NCI-H2081 (cell line): ENCODE data around the gene CKM.
A peak's percentile ranks its signal among the peaks of the same experiment; 100 is the strongest.
"Not testable (repeated sequence)": the region's sequence is repeated elsewhere in the genome, so short reads cannot be mapped to it uniquely, and the experiment has no call there.

Source experiments
- DNase-seq, 2 experiments: peaks; one replicate each; lab custom pipeline; 2025; lab: John Stamatoyannopoulos, UW

Gene CKM

DNA sequence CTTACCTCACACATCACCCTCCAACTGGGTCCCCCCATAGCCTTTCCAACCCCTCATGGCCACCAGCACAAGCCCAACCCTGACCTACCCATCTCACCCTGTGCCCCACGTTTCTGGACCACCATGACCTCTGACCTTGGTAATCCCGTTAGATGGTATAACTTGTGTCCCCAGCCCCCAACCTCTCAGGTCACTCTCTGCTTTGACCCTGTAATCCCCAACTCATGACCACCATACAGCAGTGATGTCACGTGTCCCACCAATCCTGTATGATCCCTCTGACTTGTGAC, 26.4 kb upstream of the CKM start:
- DNase-seq: no peak

DNA sequence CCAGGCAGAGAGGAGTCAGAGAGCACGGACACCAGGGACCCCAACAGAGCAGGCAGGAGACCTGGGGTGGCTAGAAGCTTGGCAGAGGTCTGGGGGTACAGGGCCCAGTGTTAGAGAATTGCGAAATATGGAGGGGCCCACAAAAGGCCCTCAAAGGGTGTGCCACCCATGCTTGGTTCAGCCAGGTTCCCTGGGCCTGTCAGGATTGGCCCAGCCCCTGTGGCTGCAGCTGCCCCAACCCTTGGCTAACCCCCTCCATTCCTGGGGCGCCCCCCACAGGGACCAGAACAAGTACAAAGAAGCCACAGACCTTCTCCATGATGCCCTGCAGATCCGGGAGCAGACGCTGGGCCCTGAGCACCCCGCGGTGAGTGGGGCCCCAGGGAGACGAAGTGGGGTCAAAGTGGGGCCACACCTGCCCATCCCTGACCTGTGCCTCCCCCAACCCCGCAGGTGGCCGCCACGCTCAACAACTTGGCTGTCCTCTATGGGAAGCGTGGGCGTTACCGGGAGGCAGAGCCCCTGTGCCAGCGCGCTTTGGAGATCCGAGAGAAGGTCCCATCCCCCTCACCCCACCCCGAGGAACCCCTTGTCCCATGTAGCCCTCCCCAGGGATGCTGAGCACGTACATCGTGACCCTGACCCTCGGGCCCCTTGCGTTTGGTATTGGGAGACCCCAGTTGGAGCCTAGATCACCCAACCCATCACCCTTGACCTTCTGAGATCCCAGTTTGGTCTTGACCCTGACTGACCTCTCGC, 25.9 kb upstream of the CKM start:
- DNase-seq: no peak

DNA sequence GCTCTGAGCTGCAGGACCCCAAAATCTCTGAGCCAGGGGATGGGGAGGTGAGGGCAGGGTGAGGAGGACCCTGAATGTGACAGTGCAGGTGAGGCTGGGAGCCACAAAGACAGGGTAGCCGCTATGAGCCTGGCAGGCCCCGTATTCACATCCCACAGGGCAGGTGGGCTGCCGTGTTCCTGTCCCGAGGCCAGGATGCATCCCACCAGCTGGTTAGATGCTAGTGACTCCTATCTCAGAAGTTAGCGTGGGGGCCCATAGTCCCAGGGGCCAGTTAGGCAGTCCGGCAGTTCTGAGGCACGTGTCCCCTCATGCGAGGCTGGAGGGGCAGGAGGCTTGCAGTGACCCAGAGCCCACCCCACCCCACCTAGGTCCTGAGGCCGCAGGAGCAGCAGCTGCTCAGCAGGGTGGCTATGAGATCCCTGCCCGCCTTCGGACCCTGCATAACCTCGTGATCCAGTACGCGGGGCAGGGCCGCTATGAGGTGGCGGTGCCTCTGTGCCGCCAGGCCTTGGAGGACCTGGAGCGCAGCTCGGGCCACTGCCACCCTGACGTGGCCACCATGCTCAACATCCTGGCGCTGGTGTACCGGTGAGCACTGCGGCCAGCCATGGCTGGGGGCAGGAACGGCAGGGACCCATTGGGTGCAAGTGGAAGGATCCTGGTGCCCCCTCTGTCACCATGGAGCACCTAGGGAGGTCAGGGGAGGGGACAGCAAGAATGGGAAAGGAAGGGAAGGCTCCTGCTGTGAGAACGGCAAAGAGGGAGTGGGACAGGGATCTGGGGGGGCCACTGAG, 25.1 kb upstream of the CKM start:
- DNase-seq: no peak

DNA sequence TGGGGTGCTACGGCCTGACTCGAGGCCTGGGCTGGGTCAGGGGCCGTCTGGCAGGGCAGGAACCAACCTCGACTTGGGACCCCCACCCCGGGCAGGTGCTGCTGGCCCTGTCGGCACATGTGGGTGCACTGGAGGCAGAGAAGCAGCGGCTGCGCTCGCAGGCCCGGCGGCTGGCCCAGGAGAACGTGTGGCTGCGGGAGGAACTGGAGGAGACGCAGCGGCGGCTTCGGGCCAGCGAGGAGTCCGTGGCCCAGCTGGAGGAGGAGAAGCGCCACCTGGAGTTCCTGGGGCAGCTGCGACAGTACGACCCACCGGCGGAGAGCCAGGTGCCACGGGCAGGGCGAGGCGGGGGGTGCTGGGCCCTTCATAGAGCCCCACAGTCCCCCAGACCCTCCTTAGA, 23.8 kb upstream of the CKM start:
- no peak for DNase-seq

DNA sequence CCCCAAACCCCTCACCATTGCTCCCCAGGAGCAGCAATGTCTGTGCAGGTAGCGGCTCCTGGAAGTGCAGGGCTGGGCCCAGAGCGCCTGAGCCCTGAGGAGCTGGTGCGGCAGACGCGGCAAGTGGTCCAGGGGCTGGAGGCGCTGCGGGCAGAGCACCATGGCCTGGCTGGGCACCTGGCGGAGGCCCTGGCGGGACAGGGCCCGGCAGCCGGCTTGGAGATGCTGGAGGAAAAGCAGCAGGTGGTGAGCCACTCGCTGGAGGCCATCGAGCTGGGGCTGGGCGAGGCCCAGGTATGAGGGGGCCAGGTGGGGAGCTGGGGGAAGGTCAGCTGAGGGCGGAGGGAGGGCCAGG, 22.8 kb upstream of the CKM start:
- no peak for DNase-seq

DNA sequence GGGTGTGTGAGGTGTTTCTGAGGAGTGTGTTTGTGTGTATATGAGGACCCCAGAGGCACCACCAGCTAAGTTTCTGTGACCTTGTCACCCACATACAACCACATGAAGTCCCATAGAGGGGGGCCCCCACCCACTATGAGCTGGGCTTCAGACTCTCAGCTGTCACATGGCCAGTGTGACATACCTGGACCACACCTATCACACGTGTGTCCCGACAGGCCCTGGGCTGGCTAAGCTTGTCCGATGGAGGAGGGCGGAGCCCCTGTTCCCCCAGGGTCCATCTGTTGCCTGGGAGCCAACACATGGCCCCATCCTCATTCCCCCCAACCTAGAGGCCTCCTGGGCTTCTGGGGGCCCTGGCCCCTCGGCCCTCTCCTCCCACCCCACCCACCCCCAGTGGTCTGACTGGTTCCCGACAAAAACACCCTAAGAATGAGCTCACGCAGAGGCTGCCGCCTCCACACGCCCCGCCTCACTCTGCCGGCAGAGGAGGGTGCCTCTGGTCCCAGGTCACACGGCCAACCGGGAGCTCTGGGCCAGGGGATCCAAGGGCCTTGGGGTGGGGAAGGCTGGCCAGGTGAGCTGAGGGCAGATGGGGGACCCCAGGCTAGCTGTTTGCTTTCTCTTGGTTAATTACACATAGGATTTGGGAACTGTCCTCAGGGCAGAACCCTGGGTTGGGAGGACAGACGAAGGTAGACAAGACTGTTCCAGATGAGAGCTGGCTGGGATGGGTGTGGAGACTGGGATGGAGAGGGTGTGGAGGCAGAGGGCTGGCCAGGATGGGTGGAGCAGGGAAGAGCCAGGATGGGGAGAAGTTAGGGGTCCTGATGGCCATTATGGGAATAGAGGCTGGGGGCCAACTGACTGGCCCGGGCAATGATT, 22.2 kb upstream of the CKM start:
- DNase-seq: no peak

DNA sequence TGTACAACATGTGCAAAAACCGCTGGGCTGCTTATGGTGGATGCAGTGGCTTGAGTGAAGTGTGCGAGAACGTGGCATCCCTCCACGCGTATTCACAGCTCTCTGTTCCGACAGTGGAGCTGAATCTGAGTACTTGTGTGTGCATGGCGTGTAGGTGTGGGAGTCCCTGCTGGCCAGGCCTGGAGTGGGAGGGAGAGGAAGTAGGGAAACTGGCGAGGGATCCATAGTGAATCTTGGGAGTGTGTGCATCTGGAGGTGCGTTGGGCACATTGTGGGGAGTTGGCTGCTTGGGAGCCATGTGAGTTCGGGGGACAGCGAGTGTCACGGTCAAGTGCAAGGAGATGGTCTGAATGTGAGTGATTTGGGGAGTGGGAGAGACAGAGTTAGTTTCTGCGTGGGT, 20.2 kb upstream of the CKM start:
- no peak for DNase-seq

DNA sequence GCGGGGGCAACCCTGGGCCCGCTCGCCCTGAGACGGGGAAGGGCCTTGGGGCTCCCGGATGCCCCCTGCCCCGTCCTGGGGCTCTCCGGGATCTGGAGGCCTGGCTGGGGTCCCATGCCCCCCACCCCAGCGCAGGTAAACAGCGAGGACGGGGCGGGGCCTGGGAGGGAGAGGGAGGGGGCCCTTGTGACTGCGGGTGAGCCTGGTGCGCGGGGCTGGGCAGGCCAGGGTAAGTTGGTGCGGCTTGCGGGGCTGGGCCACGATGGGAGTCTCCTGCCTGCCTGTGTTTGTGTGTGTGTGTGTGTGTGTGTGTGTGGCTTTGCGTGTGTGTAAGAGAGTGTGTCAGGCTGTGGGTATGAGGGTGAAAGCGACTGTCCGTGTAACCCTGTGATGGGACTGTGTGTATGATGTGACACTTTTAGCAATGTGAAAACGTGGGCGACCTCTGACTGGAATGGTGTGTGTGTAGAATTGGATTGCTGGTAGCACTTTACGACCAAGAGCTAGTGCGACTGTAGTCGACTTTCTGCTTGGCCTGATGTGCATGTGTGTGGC, 18.3 kb upstream of the CKM start:
- no peak for DNase-seq

DNA sequence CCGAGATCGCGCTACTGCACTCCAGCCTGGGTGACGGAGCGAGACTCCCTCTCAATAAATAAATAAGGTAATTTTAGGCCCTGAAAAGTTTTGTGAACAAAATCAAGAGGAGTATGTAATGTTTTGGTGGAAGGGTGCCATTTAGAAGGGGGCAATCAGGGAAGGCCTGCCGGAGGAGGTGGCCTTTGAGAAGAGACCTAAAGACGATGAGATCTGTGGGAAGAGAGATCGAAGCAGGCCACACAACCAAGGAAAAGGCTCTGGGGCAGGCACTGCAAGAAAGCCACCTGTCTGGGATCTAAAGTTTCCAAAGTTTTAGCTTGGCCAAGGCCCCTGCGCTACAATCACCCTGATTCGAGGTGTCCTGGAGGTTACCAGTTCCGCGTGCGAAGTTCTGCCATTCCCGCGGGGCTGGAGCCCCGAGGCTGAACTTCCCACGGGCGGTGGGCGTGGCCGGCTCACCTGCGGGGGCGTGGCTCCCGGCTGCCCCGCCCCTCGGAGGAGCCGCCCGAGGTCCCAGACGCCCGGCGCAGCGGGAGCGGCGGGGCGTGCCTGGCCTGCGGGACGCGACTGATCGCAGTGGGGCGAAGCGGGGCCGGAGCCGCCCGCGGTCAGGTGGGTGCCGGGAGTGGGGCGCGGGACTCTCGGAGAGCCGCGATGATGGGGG, 17.7 kb upstream of the CKM start, which contains the start of gene KLC3:
KLC3 (plus strand) TSS at position 519 of the 667 bp plus-strand sequence. CDS start 4,792 bp downstream, outside the sequence.
- peak in 1 of 2 experiments; percentile 38 for DNase-seq

DNA sequence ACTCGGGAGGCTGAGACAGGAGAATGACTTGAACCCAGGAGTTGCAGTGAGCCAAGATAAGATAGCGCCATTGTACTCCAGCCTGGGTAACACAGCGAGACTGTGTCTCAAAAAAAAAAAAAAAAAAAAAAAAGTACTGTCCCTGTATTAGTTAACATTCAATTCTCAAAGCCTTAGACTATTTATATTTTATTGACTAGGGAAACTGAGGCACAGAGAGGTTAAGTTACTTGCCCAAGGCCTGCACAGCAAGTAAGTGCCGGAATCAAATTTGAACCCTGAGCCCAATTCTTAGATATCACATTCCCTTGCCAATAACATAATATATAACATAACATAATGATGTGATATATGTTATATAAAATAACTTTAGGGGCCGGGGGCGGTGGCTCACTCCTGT, 17.0 kb upstream of the CKM start:
- no peak for DNase-seq

DNA sequence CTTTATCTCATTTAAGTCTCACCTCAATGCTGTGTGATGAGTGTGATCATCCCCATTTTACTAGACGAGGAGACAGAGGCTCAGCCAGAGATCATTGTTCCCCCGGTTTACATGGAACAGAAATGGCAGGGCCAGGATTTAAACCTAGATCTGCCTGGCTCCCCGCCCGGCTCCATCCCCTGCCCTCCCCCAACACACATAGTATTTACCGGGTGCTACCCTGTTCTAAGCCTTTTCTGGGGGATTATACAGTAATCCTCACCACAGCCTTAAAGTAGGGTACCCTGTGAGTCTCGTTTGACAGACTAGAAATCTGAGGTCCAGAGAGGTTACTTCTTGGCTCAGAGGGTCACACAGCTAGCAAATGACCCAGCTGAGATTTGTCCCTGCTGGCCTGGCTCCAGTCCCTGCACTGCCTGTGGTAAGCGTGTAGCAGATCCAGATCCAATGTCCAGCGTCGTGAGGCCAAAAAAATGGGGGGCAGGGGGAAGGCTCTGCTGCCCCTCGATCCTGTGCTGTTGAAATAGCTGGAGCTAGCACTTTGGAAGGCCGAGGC, 14.1 kb upstream of the CKM start:
- DNase-seq: no peak

DNA sequence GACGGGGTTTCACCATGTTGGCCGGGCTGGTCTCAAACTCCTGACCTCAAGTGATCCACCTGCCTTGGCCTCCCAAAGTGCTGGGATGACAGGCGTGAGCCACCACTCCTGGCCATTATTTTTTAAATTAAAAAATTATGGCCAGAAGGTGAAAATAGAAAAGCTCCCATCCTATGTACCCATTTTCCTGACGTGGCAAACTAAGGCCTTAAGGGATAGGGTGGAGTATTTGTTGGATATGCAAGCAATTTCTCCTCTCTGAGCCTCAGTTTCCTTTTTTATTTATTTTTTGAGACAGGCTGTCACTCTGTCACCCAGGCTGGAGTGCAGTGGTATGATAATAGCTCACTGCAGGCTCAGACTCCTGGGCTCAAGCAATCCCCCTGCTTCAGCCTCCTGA, 12.2 kb upstream of the CKM start:
- not testable (repeated sequence) for DNase-seq

DNA sequence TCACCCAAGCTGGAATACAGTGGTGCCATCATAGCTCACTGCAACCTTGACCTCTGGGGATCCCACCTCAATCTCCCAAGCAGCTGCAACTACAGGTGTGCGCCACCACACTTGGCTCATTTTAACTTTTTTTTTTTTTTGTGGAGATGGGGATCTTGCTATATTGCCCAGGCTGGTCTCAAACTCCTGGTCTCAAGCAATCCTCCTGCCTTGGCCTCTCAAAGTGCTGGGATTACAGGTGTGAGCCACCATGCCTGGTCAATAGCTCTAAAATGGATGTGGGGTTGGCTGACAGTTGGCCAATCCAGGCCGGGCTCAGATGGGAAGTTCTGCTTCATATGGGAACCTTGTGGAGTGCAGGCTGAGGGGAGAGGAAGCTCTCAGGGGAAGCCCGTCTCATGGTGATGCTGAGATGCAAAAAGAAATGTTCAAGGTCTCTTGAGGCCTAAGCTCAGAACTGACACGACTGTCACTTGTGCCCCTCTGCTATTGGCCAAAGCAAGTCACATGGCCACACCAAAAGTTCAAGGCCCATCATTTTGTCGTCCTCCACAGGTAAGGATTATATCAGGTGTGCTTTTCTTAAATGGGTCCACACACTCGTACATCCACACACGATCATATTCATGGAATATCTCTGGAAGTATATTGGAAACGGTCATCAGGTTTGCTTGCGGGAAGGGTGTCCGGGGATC, 11.1 kb upstream of the CKM start:
- no peak for DNase-seq

DNA sequence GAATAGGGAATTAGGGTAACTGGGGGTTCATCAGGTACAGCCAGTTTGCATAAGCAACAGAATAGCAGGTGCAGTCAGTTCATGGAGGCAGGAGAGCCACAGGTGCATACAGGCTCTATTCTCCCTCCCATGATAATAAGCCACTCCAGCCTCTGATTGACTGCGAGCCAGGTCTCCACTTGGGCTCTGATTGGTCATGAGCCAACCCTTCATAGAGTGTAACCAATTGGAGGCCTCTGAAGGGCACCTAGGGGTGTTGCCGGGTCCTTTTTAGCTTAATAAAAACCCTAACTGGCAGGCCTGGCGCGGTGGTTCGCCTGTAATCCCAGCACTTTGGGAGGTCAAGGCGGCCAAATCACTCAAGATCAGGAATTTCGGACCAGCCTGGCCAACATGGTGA, 8.7 kb upstream of the CKM start:
- no peak for DNase-seq

DNA sequence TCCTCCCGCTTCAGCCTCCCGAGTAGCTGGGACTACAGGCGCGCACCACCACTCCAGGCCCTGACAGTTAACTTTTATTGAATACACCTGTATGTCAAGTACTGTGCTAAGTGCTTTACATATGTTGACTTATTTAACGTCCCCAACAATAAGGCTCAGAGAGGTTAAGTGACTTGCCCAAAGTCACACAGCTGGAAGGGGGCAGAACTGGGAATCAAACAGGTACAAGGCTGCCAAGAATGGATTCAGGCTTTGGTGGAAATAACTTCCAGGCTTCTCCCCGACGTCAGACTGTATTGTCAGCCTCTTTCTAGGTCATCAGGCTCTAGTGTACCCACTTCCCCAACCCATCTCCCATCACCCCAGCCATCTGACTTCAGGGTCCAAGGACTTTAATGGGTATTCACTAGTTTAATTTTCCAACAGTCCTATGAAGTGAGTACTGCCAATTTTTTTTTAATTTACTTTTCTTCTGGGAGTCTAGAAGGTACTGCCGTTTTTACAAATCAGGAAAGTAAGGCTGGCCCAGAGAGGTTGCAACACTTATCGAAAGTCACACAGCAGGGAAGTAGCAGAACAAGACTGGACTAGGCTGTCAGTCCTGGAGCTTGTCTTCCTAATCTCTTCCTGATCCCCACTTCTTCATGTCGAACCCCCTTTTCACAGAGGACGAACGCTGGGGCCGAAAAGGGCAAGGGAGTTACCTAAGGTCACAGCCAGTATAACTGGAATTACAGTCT, 4.9 kb upstream of the CKM start:
- DNase-seq: no peak

DNA sequence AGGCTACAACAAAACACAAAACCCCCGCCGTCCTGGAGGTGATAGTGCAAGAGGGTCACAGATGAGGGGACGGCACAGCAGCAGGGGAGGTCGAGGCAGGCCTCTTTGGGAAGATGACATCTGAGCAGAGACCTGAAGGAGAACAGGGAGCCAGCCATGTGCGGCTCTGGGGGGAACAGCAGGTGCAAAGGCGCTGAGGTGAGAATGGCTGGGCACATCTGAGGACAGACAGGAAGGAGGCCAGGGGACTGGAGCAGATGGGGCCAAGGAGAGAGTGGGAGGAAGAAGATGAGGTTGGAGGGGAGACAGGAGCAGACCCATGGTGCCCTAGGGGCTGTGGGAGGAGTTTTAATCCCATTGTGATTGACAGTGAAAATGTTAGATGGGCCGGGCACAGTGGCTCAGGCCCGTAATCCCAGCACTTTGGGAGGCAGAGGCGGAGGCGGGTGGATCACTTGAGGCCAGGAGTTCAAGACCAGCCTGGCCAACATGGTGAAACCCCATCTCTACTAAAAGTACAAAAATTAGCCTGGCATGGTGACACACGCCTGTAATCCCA, 1.8 kb upstream of the CKM start:
- no peak for DNase-seq

DNA sequence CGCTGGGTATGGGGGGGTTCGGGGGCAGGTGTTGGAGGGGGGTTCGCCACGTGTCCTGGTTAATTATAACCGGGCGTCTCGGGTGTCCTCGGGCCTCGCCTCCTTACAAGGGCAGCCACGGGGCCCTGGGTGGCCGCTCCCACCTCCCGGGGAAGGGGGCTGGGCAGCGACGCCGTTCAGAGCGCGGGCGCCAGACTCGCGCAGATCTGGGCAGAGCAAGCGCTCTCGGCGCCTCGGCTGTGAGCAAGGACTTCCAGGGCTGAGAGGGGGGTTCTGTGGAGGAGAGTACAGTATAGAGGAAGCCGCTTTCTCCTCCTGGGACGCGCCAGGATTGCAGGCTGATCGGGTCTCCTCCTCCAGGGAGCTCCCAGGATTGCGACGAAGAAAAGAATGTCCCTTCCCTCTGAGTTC, 1.0 kb upstream of the CKM start:
- DNase-seq: no peak

DNA sequence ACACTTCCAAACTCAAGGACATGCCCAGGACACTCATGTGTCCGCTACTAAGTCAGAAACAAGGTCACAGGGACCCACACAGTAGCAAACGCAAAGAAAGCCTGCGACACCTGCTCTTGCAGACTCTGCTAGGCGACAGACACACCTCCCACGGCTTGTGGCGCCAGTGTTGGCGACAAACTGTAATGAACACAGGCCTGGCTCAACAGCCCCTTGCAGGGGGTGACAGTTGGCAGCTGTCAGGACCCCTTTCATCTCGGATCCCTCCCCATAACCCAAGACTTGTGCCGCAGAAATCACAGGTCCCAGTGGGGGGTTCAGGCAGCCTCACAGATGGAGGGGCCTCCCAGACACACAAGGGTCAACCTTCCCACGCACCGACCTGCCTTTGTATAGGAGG, 364 bp downstream of the CKM start:
- DNase-seq: peak in 1 of 2 experiments; percentile 74

DNA sequence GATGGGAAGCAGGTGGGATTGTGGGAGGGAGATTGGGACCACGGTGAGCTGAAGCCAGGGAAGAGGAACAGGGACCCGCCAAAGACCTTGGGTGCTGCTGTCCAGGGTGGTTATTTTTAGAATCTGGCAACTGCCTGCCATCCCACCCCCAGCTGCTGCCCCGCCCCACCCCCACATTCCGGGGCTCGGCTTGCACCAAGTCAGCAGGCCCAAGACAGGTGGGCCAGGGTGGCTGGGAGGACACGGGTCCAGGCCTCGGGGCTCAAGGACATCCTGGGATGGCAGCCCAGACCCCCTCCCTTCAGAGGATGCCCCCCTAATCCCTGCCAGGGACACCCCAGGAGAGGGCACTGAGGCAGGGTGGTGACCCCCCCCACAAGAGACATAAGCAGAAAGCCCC, 827 bp downstream of the CKM start:
- DNase-seq: no peak
